ENCODE data around the gene SS18L1.

Gene SS18L1

DNA sequence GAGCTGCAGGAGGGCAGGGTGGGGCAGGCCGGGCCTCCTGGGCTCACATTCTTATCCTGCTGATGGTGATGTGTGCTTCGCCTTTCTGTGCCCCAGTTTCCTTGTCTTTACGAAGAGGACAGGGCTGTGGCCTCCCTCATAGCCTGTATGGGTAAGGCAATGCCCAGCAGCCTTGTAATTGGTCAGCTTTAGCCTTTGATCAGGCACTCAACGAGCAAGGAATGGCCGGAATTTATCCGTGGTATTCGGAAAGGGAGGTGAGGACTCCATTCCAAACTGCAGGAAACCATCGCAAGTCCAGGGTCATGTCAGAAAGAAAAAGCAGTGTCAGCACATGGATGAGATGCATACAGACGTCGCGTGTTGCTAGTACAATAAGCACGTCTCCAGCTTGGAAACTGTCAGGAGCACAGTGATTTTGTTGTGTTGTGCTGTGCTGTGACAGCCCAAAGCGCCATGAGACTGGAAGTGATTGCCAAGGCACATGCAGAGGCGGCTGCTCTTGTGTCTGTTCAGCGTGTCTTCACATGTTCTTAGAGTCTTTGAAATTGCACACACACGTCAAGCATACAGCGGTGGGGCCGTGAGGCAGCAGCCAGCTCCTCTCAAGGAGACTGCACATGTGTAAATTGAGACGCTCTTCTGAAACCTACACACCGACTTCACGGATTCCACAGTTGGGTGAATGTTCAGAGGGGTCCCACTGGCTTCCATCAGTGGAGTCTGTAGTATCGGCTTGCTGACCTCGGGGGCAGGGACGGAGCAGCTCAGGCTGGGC lies 6.2 kb downstream of the SS18L1 start:
- no peak overlapping the region for H3K4me3 ChIP-seq (replicated peaks in 1 of 2; ENCODE audit: low read depth in 2 of 2, low read length in 2 of 2)
- TF ChIP-seq, protein P1, sequence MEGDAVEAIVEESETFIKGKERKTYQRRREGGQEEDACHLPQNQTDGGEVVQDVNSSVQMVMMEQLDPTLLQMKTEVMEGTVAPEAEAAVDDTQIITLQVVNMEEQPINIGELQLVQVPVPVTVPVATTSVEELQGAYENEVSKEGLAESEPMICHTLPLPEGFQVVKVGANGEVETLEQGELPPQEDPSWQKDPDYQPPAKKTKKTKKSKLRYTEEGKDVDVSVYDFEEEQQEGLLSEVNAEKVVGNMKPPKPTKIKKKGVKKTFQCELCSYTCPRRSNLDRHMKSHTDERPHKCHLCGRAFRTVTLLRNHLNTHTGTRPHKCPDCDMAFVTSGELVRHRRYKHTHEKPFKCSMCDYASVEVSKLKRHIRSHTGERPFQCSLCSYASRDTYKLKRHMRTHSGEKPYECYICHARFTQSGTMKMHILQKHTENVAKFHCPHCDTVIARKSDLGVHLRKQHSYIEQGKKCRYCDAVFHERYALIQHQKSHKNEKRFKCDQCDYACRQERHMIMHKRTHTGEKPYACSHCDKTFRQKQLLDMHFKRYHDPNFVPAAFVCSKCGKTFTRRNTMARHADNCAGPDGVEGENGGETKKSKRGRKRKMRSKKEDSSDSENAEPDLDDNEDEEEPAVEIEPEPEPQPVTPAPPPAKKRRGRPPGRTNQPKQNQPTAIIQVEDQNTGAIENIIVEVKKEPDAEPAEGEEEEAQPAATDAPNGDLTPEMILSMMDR (IDR thresholded peaks at IDR 0.05; ENCODE audit: low read depth, low read length): no peak
- DNase-seq (ENCODE audit: low read depth in 2 of 2): peak in 1 of 2 donors; percentile 32

DNA sequence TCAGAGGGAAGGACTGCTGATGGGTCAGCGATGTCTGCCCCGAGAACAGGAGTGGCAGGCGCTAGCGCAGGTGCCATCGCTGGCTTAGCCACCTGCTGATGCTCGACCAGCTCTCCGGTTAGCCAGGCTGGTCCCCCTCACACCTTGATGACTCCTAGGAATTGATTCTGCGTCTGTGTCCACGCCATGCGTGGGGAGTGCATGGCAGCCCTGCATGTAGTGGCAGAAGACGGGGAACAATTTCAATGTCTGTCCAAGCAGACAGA lies 6.7 kb downstream of the SS18L1 start:
- H3K4me3 ChIP-seq (replicated peaks in 1 of 2; ENCODE audit: low read depth in 2 of 2, low read length in 2 of 2): no peak overlapping the region
- TF ChIP-seq, protein P1 (IDR thresholded peaks at IDR 0.05; ENCODE audit: low read depth, low read length): no peak
- no peak for DNase-seq (ENCODE audit: low read depth in 2 of 2)

DNA sequence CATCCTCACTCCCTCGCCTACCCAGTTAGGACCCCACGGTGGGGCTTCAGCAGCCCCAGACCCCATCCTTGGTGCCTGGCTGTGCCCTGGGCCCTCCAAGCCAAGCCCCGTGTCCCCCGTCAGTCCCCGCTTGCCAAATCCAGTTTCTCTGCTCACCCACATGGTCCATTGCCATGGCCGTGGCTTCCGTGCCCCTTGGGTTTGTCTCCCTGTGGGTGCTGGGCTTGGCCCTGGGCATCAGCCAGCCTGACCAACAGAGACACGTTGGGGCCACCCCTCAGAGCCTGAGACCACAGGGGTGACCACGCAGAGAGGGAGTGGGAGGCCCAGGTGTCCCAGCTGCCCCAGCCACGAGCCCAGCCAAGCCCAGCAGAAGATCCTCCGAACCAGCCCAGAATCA lies 7.7 kb downstream of the SS18L1 start:
- TF ChIP-seq, protein P1 (IDR thresholded peaks at IDR 0.05; ENCODE audit: low read depth, low read length): no peak
- no peak for DNase-seq (ENCODE audit: low read depth in 2 of 2)
- no peak overlapping the region for H3K4me3 ChIP-seq (replicated peaks in 1 of 2; ENCODE audit: low read depth in 2 of 2, low read length in 2 of 2)

DNA sequence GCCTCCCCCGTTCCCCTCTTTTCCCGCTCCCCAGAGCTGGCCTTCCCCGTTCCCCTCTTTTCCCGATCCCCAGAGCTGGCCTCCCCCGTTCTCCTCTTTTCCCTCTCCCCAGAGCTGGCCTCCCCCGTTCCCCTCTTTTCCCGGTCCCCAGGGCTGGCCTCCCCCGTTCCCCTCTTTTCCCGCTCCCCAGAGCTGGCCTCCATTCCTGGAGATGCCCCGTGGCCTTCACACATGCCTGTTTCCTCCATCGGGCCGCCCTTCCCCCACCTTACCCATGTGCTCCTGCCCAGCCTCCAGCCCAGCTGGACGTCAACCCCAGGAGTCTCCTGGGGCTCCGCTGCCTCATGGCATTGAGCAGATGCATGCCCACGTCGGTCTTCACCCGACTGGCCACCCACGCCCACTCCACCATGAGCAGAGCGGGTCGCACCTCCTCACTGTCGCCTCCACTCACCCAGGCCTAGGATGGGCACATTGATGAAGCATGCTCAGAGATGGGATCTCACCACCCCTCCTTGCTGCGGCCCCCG lies 8.3 kb downstream of the SS18L1 start:
- no peak for DNase-seq (ENCODE audit: low read depth in 2 of 2)
- TF ChIP-seq, protein P1 (IDR thresholded peaks at IDR 0.05; ENCODE audit: low read depth, low read length): no peak
- no peak overlapping the region for H3K4me3 ChIP-seq (replicated peaks in 1 of 2; ENCODE audit: low read depth in 2 of 2, low read length in 2 of 2)

DNA sequence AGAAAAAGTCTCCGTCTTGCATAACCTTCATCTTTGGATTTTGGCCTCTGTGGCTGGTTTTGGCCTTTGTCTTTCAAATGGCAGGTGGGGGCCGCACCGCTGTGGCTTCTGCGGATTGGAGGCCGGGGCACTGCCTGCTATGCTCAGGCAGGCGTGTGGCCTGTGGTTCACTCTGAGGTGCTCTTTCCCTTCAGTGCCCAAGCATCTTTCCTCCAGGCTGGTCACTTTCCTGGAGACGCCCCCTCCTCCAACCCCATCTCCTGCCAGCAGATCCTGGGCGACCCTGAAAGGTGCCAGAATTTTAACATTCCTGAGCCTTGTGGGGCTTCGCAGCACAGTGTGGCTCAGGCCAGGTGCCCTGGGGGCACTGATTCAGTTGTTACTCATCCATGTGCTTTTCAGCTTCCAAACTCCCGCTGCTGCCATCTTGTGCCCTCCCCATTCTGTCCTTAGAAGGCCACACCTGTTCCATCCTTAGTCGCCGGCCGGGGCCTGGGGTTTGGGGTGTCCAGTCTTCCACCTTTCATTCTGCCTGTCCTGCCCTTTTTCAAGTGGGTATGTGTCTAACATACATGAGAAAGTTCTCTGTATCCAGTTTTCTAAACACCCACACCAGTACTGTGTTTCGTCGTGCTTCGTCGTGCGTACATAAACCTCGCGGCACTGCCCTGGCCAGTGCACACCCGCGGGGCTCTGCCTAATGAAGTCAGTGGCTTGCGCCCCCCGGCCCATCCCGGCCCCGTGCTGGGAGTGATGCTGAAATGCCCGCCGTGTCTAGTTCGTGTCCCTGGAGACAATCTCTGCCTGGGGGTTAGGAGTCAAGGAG lies 12.1 kb downstream of the SS18L1 start:
- no peak for DNase-seq (ENCODE audit: low read depth in 2 of 2)
- TF ChIP-seq, protein P1 (IDR thresholded peaks at IDR 0.05; ENCODE audit: low read depth, low read length): no peak
- H3K4me3 ChIP-seq (replicated peaks in 1 of 2; ENCODE audit: low read depth in 2 of 2, low read length in 2 of 2): no peak overlapping the region

DNA sequence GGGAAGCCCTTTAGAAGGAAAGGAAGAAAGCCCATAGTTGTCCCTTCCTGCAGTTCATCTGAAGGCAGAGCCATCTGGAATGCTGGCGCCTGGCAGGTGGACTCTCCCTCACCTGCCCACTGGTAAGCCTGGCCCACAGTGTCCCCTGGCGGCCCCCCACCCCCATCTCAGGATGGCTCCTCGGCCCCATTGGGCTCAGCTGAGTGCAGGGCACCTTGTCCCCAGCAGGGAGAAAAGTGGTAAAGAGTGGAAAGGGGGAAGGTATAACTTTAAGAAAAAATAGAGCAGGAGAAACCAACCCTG lies 12.6 kb downstream of the SS18L1 start:
- no peak for DNase-seq (ENCODE audit: low read depth in 2 of 2)
- H3K4me3 ChIP-seq (replicated peaks in 1 of 2; ENCODE audit: low read depth in 2 of 2, low read length in 2 of 2): no peak overlapping the region
- TF ChIP-seq, protein P1 (IDR thresholded peaks at IDR 0.05; ENCODE audit: low read depth, low read length): no peak

Measured in cardiac fibroblast (primary cell).